GM12878 (cell line): ENCODE measurements around the gene TTC9C. TPM values are rescaled to one million over a fixed set of nuclear protein-coding genes. Genes with fewer than 3 reads are reported as not detected.

Source experiments
- ATAC-seq: fragments of 200-7000 bp; cut with Tn5 transposase; 3 replicates; pipeline ENCODE4 v1.9.1; 2020; ENCODE audit warnings: mild to moderate bottlenecking, moderate library complexity
- BruUV-seq: library from RNA; stranded (reverse); fragments of 400-500 nt; replicated peaks from 2 replicates; lab custom pipeline; 2021; lab: Mats Ljungman, UMichigan
- CTCF ChIA-PET: fragments of 300-600 bp; sonication (Branson Sonifier 250); formaldehyde crosslinking; extraction: SDS; loops from one replicate; lab custom pipeline; 2021; ENCODE audit warnings: inconsistent platforms; lab: Yijun Ruan, JAX
- POLR2A ChIA-PET: fragments of 350-600 bp; formaldehyde crosslinking; extraction: SDS; loops from one replicate; lab custom pipeline; 2021; ENCODE audit warnings: inconsistent platforms; lab: Charles Lee
- RAD21 ChIA-PET: fragments of 300-600 bp; sonication (Branson Sonifier 250); formaldehyde crosslinking; loops from one replicate; lab custom pipeline; 2023; ENCODE audit warnings: antibody characterized with exemption; ENCODE audit not compliant: unreplicated experiment; lab: Charles Lee
- SMC1A ChIA-PET: fragments of 300-600 bp; sonication (Branson Sonifier 250); formaldehyde crosslinking; loops from one replicate; lab custom pipeline; 2023; ENCODE audit not compliant: unreplicated experiment, uncharacterized antibody; lab: Charles Lee
- DNase-seq: peaks from one replicate; pipeline ENCODE4 v3.0.0-alpha.2; 2011; ENCODE audit warnings: low read depth, low spot score
- FAIRE-seq: peaks from 3 replicates; lab custom pipeline; 2011; peaks lifted over from hg19 to GRCh38; lab: Jason Lieb, UNC
- H2AFZ ChIP-seq: 2 replicates; pipeline ENCODE4 v1.6.0; 2011; ENCODE audit warnings: low read depth, low read length, control low read depth; ENCODE audit not compliant: control insufficient read depth
- H3K27ac ChIP-seq: 2 replicates; pipeline ENCODE4 v1.5.1; 2011; ENCODE audit warnings: control low read depth; ENCODE audit not compliant: control insufficient read depth, insufficient read depth
- H3K27me3 ChIP-seq, 2 experiments: replicated peaks in 1 of 2; 2 replicates each; pipeline versions ENCODE4 v1.6.0 to v1.6.1; 2011; ENCODE audit warnings: low read length in 1 of 2; ENCODE audit not compliant: control insufficient read depth in 2 of 2, insufficient read depth in 2 of 2
- H3K36me3 ChIP-seq, 2 experiments: 2 replicates each; pipeline ENCODE4 v1.5.1; 2011; ENCODE audit warnings: low read length in 1 of 2; ENCODE audit not compliant: control insufficient read depth in 2 of 2, insufficient read depth in 2 of 2
- H3K4me1 ChIP-seq: 2 replicates; pipeline ENCODE4 v1.6.1; 2011; ENCODE audit warnings: mild to moderate bottlenecking, low read length, moderate library complexity, mixed read lengths; ENCODE audit not compliant: control insufficient read depth, insufficient read depth
- H3K4me2 ChIP-seq: 2 replicates; pipeline ENCODE4 v1.6.0; 2011; ENCODE audit warnings: control low read depth; ENCODE audit not compliant: control insufficient read depth, insufficient read depth
- H3K4me3 ChIP-seq: fragments of 200-600 bp; sonication (generic); 2 replicates; pipeline ENCODE4 v1.5.1; 2016
- H3K79me2 ChIP-seq: 2 replicates; pipeline ENCODE4 v1.6.0; 2011; ENCODE audit warnings: low read length; ENCODE audit not compliant: control insufficient read depth, insufficient read depth
- H3K9ac ChIP-seq: 2 replicates; pipeline ENCODE4 v1.8.0; 2011; ENCODE audit warnings: low read length, control low read depth, mixed read lengths; ENCODE audit not compliant: control insufficient read depth, insufficient read depth
- H3K9me3 ChIP-seq: replicated peaks from 3 replicates; pipeline ENCODE4 v1.5.1; 2011; ENCODE audit warnings: mild to moderate bottlenecking, low read length; ENCODE audit not compliant: control insufficient read depth, insufficient read depth
- H4K20me1 ChIP-seq: 2 replicates; pipeline ENCODE4 v1.6.0; 2011; ENCODE audit not compliant: control insufficient read depth, insufficient read depth
- CBX5 ChIP-seq: sonication (generic); IDR thresholded peaks from 2 replicates; pipeline ENCODE4 v1.6.1; 2016; ENCODE audit warnings: low read depth, moderate library complexity, mild to moderate bottlenecking, inconsistent platforms
- NR2F1 ChIP-seq: fragments of 450-650 bp; conservative IDR thresholded peaks from 2 replicates; pipeline ENCODE4 v1.6.1; 2017; ENCODE audit warnings: mild to moderate bottlenecking
- PAX5 ChIP-seq: IDR thresholded peaks from 2 replicates; pipeline ENCODE4 v1.6.1; 2011; ENCODE audit warnings: low read depth, low read length, borderline replicate concordance
- POU2F2 ChIP-seq: IDR thresholded peaks from 3 replicates; pipeline ENCODE4 v1.6.1; 2011; ENCODE audit warnings: low read depth, mild to moderate bottlenecking, low read length, borderline replicate concordance
- RAD21 ChIP-seq: IDR thresholded peaks from 2 replicates; pipeline ENCODE4 v1.6.1; 2011; ENCODE audit warnings: mild to moderate bottlenecking, low read depth, low read length, moderate library complexity; ENCODE audit not compliant: insufficient read depth
- TCF3 ChIP-seq: IDR thresholded peaks from 2 replicates; pipeline ENCODE4 v1.6.1; 2012; ENCODE audit warnings: low read depth, mild to moderate bottlenecking, low read length, borderline replicate concordance; ENCODE audit not compliant: insufficient read depth
- WGBS: methylation state at CpG from one replicate; pipeline ENCODE4 v1.1.6; 2016; ENCODE audit warnings: low lambda C conversion rate; ENCODE audit not compliant: insufficient replicate concordance, insufficient coverage; ENCODE audit errors: missing lambda C conversion rate; 5-methylcytosine and 5-hydroxymethylcytosine counted together
- in situ Hi-C: fragments of 300-500 bp; cut with MboI; formaldehyde crosslinking; loops from 9 replicates; pipeline ENCODE4 v1.14.3; 2018; ENCODE audit warnings: mixed read lengths
- intact Hi-C: fragments of 100-400 bp; cut with micrococcal nuclease; formaldehyde crosslinking; loops from one replicate; pipeline ENCODE4 v1.14.2; 2022; ENCODE audit not compliant: unreplicated experiment
- polyA plus RNA-seq, 11 experiments: library from polyadenylated mRNA; depleted of rRNA in 4 of 11; unstranded in 6 of 11; stranded (reverse) in 5 of 11; fragments of >200 nt; fragmentation: Nextera tagmentation in 4 of 11; fragmentation: Illumina TruSeq in 1 of 11; extraction: Ambion mirVana in 4 of 11; extraction: Trizol in 1 of 11; gene quantifications; 1 replicate in 1 of 11; 2 replicates in 10 of 11; pipeline versions ENCODE4 v1.2.1 to v1.2.3, GENCODE V29; 2011 to 2016; ENCODE audit warnings: inconsistent platforms in 2 of 11, missing spikeins in 2 of 11, low read depth in 1 of 11
- total RNA-seq, 4 experiments: library from RNA; depleted of rRNA in 3 of 4; stranded (reverse); fragments of >200 nt in 3 of 4; fragmentation: Illumina TruSeq in 1 of 4; extraction: Trizol in 1 of 4; gene quantifications; 2 replicates each; pipeline versions ENCODE4 v1.2.1 to v1.2.3, GENCODE V29; 2013 to 2021
- TF ChIP-seq, protein P1 (sequence below): IDR thresholded peaks from 2 replicates; pipeline ENCODE4 v1.6.1; 2011; ENCODE audit warnings: low read depth, mild to moderate bottlenecking, low read length, moderate library complexity, borderline replicate concordance; ENCODE audit errors: extremely low read depth
- TF ChIP-seq, protein P2 (sequence below): IDR thresholded peaks from 2 replicates; pipeline ENCODE4 v1.6.1; 2012; ENCODE audit warnings: improper control_type of control experiment, low read depth, low read length; ENCODE audit not compliant: insufficient replicate concordance
- TF ChIP-seq, protein P3 (sequence below): IDR thresholded peaks from 2 replicates; pipeline ENCODE4 v1.6.1; 2012; ENCODE audit warnings: low read length, inconsistent platforms
- TF ChIP-seq, protein P4 (sequence below): fragments of 450-650 bp; formaldehyde crosslinking; IDR thresholded peaks from 2 replicates; pipeline ENCODE4 v1.4.0; 2022; ENCODE audit warnings: mild to moderate bottlenecking, moderate library complexity

The TTC9C gene
- total and polyA plus RNA-seq, 10 of the 15 experiments (the other 5 are each of a cell fraction or from before 2014, with no cell fraction given): 42.0 to 72.3 (median 50.4) TPM

DNA sequence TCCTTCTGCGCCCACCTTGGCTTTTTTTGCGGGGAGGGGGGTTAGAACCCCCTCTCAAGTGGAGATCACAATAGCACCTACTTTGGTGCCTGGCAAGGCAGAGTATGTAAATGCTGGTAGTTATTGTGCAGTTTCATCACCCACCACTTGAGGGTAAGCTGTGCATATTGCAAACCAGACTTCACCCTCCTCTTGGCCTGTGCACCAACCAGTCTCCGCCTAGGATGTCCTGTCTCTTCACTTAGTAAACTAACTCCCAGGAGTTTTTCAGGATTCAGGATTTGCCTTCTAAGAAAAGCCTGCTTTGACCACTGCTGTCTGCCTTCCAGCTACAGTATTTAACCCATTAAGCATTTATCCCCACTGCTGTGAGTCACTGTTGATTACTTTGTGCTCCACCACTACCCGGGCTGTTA lies 47.5 kb upstream of the TTC9C start:
- in situ Hi-C loops (no loop called here), intact Hi-C loops (loop anchor here (2.0 to 10.0 kb wide), 2 partner anchors 160 to 216 kb away; no protein-coding TSS in a partner anchor)
- H3K4me2 ChIP-seq: no peak overlapping the region
- no TSS peak for BruUV-seq
- peaks cover 20% of the 10 kb centered on the region for H3K79me2 ChIP-seq
- H2AFZ ChIP-seq: peak overlapping the region; percentile 74
- WGBS: 36% methylated on average over 4 of the region's 4 CpGs
- POLR2A ChIA-PET: interaction anchor here (0.5 to 9.7 kb wide), 17 partner anchors 9 to 245 kb away, joined by 3 to 83 read pairs (median 4); partner anchors contain the start of genes BSCL2, C11orf98, CSKMT and GNG3
- H3K27me3 ChIP-seq: no peaks in the 10 kb centered on the region
- FAIRE-seq (no peak), ATAC-seq (peak; percentile 91), DNase-seq (no peak)
- H4K20me1 ChIP-seq: no peaks in the 10 kb centered on the region; the same call in 1 of the 2 replicates
- H3K9ac ChIP-seq: no peak overlapping the region
- SMC1A ChIA-PET: interaction anchor here (0.6 to 2.1 kb wide), 18 partner anchors 9 to 201 kb away, joined by 3 to 7 read pairs (median 4); partner anchors contain the start of genes C11orf98, CSKMT, HNRNPUL2 and LBHD1
- H3K9me3 ChIP-seq: no peaks in the 10 kb centered on the region
- peaks cover 11% of the 10 kb centered on the region for H3K4me1 ChIP-seq
- peaks cover 0 to 7% of the 10 kb centered on the region in 2 experiments; a peak in 1 of 4 replicates for H3K36me3 ChIP-seq
- CTCF ChIA-PET: interaction anchor here (0.6 to 2.9 kb wide), 28 partner anchors 9 to 256 kb away, joined by 3 to 24 read pairs (median 4); partner anchors contain the start of genes C11orf98, CSKMT, LRRN4CL and POLR2G
- RAD21 ChIA-PET: interaction anchor here (0.9 to 1.9 kb wide), 8 partner anchors 9 to 256 kb away, joined by 3 to 8 read pairs (median 3); partner anchors contain the start of genes C11orf98, CSKMT, LBHD1 and TMEM179B
- H3K27ac ChIP-seq: no peak overlapping the region
- H3K4me3 ChIP-seq: no peak overlapping the region
- TF ChIP-seq, protein P1, sequence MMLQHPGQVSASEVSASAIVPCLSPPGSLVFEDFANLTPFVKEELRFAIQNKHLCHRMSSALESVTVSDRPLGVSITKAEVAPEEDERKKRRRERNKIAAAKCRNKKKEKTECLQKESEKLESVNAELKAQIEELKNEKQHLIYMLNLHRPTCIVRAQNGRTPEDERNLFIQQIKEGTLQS: no peak
- TF ChIP-seq CBX5: no peak
- TF ChIP-seq, protein P2, sequence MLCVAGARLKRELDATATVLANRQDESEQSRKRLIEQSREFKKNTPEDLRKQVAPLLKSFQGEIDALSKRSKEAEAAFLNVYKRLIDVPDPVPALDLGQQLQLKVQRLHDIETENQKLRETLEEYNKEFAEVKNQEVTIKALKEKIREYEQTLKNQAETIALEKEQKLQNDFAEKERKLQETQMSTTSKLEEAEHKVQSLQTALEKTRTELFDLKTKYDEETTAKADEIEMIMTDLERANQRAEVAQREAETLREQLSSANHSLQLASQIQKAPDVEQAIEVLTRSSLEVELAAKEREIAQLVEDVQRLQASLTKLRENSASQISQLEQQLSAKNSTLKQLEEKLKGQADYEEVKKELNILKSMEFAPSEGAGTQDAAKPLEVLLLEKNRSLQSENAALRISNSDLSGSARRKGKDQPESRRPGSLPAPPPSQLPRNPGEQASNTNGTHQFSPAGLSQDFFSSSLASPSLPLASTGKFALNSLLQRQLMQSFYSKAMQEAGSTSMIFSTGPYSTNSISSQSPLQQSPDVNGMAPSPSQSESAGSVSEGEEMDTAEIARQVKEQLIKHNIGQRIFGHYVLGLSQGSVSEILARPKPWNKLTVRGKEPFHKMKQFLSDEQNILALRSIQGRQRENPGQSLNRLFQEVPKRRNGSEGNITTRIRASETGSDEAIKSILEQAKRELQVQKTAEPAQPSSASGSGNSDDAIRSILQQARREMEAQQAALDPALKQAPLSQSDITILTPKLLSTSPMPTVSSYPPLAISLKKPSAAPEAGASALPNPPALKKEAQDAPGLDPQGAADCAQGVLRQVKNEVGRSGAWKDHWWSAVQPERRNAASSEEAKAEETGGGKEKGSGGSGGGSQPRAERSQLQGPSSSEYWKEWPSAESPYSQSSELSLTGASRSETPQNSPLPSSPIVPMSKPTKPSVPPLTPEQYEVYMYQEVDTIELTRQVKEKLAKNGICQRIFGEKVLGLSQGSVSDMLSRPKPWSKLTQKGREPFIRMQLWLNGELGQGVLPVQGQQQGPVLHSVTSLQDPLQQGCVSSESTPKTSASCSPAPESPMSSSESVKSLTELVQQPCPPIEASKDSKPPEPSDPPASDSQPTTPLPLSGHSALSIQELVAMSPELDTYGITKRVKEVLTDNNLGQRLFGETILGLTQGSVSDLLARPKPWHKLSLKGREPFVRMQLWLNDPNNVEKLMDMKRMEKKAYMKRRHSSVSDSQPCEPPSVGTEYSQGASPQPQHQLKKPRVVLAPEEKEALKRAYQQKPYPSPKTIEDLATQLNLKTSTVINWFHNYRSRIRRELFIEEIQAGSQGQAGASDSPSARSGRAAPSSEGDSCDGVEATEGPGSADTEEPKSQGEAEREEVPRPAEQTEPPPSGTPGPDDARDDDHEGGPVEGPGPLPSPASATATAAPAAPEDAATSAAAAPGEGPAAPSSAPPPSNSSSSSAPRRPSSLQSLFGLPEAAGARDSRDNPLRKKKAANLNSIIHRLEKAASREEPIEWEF: no peak
- TF ChIP-seq RAD21: peak; percentile 64
- TF ChIP-seq PAX5: no peak
- TF ChIP-seq, protein P3, sequence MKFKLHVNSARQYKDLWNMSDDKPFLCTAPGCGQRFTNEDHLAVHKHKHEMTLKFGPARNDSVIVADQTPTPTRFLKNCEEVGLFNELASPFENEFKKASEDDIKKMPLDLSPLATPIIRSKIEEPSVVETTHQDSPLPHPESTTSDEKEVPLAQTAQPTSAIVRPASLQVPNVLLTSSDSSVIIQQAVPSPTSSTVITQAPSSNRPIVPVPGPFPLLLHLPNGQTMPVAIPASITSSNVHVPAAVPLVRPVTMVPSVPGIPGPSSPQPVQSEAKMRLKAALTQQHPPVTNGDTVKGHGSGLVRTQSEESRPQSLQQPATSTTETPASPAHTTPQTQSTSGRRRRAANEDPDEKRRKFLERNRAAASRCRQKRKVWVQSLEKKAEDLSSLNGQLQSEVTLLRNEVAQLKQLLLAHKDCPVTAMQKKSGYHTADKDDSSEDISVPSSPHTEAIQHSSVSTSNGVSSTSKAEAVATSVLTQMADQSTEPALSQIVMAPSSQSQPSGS: no peak
- TF ChIP-seq NR2F1: no peak
- TF ChIP-seq TCF3: no peak
- TF ChIP-seq POU2F2: peak; percentile 86; the same call in 2 of the 3 replicates
- TF ChIP-seq, protein P4, sequence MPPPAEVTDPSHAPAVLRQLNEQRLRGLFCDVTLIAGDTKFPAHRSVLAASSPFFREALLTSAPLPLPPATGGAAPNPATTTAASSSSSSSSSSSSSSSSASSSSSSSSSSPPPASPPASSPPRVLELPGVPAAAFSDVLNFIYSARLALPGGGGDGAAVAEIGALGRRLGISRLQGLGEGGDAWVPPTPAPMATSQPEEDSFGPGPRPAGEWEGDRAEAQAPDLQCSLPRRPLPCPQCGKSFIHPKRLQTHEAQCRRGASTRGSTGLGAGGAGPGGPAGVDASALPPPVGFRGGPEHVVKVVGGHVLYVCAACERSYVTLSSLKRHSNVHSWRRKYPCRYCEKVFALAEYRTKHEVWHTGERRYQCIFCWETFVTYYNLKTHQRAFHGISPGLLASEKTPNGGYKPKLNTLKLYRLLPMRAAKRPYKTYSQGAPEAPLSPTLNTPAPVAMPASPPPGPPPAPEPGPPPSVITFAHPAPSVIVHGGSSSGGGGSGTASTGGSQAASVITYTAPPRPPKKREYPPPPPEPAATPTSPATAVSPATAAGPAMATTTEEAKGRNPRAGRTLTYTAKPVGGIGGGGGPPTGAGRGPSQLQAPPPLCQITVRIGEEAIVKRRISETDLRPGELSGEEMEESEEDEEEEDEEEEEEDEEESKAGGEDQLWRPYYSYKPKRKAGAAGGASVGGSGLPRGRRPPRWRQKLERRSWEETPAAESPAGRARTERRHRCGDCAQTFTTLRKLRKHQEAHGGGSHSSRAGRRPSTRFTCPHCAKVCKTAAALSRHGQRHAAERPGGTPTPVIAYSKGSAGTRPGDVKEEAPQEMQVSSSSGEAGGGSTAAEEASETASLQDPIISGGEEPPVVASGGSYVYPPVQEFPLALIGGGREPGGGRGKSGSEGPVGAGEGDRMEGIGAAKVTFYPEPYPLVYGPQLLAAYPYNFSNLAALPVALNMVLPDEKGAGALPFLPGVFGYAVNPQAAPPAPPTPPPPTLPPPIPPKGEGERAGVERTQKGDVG: no peak
